HFF-Myc (cell line): Measurements from ENCODE around the gene ABLIM2.

Source experiments
- DNase-seq: peaks from one replicate; pipeline ENCODE4 v3.0.0-alpha.2; 2011; ENCODE audit warnings: low read depth; ENCODE audit errors: extremely low read depth
- H3K4me3 ChIP-seq: replicated peaks from 2 replicates; pipeline ENCODE4 v1.5.1; 2011; ENCODE audit warnings: low read depth, mild to moderate bottlenecking, control low read depth, low read length
- TF ChIP-seq, protein P1 (sequence below): IDR thresholded peaks from 2 replicates; pipeline ENCODE4 v1.5.1; 2012; ENCODE audit warnings: mild to moderate bottlenecking, low read depth, low read length, control low read depth; ENCODE audit errors: missing control alignments

The ABLIM2 gene

GRCh38 chr4:8198206-8198905 lies 39.7 kb upstream of the ABLIM2 start:
- TF ChIP-seq, protein P1, sequence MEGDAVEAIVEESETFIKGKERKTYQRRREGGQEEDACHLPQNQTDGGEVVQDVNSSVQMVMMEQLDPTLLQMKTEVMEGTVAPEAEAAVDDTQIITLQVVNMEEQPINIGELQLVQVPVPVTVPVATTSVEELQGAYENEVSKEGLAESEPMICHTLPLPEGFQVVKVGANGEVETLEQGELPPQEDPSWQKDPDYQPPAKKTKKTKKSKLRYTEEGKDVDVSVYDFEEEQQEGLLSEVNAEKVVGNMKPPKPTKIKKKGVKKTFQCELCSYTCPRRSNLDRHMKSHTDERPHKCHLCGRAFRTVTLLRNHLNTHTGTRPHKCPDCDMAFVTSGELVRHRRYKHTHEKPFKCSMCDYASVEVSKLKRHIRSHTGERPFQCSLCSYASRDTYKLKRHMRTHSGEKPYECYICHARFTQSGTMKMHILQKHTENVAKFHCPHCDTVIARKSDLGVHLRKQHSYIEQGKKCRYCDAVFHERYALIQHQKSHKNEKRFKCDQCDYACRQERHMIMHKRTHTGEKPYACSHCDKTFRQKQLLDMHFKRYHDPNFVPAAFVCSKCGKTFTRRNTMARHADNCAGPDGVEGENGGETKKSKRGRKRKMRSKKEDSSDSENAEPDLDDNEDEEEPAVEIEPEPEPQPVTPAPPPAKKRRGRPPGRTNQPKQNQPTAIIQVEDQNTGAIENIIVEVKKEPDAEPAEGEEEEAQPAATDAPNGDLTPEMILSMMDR, result no peak
- no peak overlapping the region for H3K4me3 ChIP-seq
- DNase-seq, result no peak

- no peak overlapping the region for H3K4me3 ChIP-seq
- TF ChIP-seq, protein P1, result no peak
- DNase-seq, result no peak
These were observed 38.9 kb upstream of the ABLIM2 start for GRCh38 chr4:8197521-8197920.

DNA sequence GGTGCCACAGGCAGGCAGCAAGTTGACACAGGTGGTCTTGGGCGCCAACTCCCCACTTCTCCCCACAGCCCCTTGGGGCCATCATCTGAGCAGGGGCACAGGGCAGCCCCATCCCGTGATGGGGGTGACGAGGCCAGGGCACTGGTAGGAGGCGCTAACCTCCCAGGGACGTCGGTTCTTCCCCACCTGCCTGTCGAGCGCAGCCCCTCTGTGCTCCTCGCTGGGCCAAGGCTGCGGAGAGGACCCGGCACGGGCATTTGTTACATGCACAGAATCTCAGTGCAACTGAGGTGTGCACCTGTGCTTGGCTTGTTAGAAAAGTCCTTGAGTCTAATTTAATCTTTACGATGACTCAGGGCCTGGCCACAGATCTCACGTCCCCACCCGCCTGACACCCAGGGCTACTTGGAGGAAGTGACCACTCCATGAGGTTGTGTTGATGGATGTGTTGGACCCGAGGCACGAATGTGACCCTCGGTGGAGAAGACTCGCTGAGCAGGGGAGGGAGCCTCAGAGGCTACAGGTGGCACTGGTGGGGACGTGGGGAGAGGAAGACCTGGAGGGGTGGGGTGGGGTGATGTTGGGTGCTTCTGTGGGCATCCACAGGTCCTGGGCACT lies 37.3 kb upstream of the ABLIM2 start:
- DNase-seq, result no peak
- TF ChIP-seq, protein P1, result no peak
- no peak overlapping the region for H3K4me3 ChIP-seq

- no peak overlapping the region for H3K4me3 ChIP-seq
- TF ChIP-seq, protein P1, result no peak
- no peak for DNase-seq
These were observed 36.8 kb upstream of the ABLIM2 start for GRCh38 chr4:8195431-8195830.

DNA sequence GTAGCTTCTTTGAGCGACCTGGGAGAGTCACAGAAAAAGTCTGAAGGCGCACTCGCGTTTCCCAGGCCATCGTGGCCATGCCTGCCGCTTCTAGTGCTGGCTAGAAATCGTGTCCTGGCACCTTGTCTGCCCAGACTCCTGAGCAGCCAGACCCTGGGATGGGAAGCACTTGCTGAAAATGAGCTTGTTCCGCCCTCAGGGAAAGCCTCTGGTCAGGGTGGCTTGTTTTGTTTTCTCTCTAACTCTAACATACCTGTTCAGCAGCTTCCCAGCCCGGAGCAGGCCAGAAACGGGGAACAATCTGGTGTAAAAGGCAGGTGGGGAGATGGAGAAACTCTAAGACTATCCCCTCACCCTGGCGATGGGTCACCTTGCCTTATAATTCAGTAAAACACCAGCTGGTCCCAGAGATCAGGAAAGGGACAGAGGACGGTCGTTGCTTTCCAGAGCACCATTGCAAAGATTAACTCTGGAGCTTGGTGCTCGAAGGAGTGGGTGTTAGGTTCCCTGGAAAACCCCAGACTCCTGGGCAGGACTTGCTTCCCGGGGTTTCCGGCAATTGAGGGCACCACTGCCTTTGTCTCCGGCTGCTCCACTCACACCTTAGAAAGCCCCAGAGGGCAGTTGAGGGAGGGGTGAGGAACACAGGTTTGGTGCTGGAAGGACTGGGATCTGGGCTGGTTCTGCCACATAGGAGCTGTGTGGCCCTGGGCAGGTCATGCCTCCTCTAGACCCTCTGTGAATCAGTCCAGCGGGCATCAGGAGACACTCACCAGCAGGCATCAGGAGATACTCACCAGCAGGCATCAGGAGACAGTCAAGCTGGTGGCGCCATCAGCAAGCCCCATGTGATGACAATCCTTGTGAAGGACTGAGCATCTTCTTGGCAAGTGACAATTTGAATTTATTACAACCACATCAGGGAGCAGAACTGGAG lies 36.0 kb upstream of the ABLIM2 start:
- TF ChIP-seq, protein P1, result no peak
- DNase-seq, result no peak
- H3K4me3 ChIP-seq, result no peak overlapping the region

DNA sequence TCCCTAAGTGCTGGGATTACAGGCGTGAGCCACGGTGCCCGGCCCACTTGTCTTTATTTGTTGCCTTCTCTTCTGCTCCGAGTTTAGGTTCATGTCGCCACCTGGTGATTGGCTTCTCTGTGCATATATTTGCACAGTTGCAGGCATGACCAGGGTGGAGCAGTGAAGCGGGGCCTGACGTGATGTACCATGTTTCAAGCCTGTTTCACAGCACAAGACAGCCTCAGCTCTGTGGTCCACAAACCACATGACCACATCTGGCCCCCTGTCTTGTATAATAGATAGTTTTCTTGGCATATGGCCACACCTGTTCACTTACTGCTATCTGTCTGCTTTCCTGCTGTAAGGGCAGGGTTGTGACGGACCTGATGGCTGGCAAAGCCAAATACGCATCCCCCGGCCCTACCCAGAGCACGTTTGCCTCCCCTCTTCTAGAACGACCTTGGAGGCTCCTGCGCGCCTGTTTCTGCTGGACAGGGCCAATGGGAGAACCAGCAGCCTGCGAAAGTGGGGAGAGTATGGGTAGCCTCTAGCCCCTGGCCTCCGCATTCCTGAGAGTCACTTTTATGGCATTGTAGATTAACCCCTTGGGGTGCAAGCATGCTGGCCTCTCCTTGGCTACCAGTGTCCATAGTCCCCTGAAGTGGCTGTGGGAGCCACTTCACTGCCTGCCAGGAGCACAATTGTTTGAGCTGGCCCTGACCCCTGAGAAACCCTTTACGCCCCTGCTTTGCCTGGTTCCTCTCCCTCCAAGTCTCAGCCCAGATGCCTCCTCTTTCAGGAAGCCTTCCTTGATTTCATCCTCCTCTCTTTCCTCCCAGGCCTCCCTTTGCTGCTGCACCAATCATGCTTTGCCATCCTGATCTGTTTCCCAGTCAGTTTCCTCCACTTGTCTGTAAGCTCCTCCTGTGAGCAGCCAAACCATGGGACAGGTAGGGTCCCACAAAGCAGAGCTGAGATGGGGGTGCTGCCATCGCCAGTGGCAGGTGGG lies 34.4 kb upstream of the ABLIM2 start:
- DNase-seq, result no peak
- TF ChIP-seq, protein P1, result no peak
- H3K4me3 ChIP-seq, result no peak overlapping the region
